ENCODE results near the gene SYT3.

Gene SYT3, protein sequence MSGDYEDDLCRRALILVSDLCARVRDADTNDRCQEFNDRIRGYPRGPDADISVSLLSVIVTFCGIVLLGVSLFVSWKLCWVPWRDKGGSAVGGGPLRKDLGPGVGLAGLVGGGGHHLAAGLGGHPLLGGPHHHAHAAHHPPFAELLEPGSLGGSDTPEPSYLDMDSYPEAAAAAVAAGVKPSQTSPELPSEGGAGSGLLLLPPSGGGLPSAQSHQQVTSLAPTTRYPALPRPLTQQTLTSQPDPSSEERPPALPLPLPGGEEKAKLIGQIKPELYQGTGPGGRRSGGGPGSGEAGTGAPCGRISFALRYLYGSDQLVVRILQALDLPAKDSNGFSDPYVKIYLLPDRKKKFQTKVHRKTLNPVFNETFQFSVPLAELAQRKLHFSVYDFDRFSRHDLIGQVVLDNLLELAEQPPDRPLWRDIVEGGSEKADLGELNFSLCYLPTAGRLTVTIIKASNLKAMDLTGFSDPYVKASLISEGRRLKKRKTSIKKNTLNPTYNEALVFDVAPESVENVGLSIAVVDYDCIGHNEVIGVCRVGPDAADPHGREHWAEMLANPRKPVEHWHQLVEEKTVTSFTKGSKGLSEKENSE

DNA sequence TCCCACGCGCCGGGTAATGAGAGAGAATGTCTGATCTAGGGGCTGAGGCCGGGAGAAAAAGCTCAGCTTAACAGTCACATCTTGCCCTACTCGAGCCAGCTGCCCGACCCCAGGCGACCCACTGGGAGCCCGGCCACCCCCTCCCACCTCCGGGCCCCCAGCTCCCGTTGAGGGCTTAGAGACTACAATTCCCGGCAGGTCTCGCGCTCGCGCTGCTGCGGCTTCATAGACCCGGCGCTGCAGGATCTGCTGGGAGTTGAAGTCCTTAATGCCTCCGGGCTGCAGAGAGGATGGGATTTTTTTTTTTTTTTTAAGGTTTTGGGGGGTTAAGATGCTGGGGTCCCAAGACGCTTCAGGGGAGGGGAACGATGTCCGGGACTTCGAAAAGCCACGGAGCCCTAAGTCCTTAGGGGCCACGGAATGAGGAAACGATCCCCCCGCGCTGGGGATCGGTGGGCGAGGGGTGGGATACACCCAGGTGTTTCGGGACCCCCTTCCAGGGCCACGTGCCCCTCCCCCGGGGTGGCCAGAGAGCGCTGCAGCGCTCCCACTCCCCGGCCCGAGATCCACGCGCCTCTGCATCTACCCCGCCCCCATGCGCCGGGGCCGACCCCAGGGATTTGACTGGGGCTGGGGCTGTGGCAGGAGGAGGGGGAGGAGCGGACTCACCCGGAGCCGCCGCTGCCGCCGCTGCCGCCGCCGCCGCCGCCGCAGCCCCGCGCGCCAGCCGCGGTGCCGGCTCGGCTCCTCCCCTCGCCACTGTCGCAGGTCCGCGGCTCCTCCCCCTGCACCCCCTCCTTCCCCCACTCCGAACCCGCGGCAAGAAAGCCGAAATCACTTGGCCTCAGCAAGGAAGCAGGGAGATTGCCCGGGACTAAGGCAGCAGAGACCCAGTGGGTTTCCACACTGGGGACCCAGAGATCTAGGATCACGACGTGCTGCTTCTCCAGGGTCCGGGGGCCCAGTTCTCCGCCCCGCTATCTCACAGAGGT lies at the start of gene SYT3:
SYT3 (minus strand) TSS at position 761 of the 992 bp plus-strand sequence. CDS start 2,470 bp downstream, outside the sequence.
- no peak within 1 kb of the TSS for H3K27ac ChIP-seq
- TF ChIP-seq, protein P1, sequence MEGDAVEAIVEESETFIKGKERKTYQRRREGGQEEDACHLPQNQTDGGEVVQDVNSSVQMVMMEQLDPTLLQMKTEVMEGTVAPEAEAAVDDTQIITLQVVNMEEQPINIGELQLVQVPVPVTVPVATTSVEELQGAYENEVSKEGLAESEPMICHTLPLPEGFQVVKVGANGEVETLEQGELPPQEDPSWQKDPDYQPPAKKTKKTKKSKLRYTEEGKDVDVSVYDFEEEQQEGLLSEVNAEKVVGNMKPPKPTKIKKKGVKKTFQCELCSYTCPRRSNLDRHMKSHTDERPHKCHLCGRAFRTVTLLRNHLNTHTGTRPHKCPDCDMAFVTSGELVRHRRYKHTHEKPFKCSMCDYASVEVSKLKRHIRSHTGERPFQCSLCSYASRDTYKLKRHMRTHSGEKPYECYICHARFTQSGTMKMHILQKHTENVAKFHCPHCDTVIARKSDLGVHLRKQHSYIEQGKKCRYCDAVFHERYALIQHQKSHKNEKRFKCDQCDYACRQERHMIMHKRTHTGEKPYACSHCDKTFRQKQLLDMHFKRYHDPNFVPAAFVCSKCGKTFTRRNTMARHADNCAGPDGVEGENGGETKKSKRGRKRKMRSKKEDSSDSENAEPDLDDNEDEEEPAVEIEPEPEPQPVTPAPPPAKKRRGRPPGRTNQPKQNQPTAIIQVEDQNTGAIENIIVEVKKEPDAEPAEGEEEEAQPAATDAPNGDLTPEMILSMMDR (conservative IDR thresholded peaks at IDR 0.05), result no peak
- no peak for TF ChIP-seq ZFX (IDR thresholded peaks at IDR 0.05)

DNA sequence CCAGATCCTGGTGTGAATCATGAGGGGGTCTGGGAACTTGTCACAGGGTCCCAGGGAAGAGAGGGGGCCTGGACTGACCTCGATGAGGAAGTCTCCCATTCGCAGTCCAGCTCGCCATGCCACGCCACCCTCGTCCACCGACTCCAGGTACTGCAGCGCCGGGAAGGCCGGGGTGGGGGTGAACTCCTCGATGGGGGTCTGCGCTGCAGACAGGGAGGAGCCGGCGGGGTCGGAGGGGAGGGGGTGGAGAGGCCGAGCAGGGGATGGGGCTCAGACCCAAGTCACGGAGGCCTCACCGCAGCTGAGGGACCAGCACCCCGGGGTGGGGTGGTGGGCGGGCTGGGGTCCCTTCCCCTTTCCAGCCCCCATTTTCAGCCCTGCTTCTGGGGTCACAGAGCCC lies 49.1 kb upstream of the SYT3 start:
- no peak for TF ChIP-seq ZFX (IDR thresholded peaks at IDR 0.05)
- TF ChIP-seq, protein P1 (conservative IDR thresholded peaks at IDR 0.05), result no peak
- H3K27ac ChIP-seq, result no peak overlapping the region

DNA sequence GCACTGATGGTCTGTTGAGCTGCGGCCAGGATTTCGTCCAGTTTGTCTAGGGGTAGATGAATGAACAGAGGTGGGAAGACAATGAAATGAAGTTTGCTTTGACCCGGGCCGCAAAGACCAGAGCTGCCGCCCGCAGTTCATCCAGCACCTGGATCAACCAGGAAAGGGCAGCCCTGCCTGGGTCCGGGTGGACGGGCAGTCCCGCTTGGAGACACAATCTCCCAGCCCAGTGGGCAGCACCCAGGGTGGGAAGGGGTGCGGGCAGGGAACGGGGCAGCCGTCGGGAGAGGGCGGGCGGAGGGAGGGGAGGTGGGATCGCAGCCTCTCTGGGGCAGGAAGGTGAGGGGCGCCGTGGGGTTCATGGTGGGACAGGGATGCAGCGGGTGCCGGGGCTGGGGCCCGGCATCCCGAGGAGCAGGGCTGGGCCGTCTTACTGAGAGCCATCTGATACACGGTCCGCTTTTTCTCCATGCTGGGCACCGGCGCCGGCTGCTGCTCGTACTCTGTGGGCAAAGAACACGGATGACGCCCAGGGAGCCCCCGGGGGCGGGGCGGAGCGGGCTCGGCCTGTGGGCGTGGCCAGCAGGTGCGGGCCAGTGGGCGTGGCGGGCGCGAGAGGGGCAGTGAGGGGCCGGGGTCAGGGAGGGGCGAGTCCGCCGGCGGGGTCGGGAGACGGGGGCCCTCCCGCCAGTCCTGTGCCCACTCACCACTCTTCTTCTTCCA lies 46.8 kb upstream of the SYT3 start:
- no peak overlapping the region for H3K27ac ChIP-seq
- TF ChIP-seq, protein P1 (conservative IDR thresholded peaks at IDR 0.05), result no peak
- TF ChIP-seq ZFX (IDR thresholded peaks at IDR 0.05), result no peak

DNA sequence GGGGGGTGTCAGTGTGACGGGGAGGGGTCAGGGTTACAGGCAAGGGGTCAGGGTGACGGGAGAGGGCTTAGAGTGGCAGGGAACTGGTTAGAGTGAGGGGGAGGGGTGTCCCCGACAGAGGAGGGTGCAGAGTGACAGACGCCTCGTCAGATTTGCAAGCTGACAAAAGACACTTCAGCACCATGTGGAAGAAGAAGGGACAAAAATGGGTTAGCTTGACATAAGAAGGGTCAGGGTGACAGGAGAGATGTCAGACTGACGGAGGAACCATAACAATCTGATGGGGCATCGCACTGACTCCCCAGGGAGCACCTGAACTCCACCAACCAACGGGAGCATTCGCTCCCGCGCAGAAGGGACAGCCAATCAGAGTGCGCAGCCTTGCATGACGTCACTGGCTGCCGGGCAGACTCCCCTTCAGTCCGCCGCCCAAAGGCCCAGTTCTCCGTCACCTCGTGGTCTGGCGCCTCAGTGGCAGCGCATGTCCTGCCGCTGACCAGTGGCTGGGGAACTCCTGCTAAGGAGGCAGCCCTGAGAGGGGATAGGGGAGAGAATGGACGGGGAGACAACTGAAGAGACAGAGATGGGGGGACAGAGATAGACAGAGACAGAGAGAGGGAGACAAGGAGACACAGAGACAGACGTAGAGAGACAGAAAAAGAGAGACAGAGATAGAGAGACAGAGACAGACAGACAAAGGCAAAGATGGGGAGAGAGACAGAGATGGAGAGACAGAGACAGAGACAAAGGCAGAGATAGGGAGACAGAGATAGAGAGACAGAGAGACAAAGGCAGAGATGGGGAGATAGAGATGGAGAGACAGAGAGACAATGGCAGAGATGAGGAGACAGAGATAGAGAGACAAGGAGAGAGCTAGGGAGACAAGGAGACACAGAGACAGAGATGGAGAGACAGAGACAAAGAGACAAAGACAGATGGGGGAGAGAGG lies 39.8 kb upstream of the SYT3 start:
- no peak for TF ChIP-seq ZFX (IDR thresholded peaks at IDR 0.05)
- TF ChIP-seq, protein P1 (conservative IDR thresholded peaks at IDR 0.05), result no peak
- no peak overlapping the region for H3K27ac ChIP-seq

DNA sequence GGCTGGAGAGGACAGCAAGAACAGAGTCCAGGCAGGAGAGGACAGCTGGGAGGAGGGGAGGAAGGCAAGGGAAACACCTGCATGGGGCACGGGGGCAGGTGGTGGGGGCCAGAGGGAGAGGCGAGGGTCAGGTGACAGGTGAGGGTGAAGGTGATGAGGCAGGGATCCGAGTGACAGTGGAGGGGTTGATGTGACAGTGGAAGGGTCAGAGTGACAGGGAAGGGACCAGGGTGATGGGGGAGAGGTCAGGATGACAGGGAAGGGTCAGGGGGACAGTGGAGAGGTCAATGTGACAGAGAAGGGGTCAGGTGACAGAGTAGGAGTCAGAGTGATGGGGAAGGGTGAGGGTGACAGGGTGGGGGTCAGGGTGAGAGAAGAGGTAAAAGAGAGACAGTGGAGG lies 38.6 kb upstream of the SYT3 start:
- no peak for TF ChIP-seq ZFX (IDR thresholded peaks at IDR 0.05)
- TF ChIP-seq, protein P1 (conservative IDR thresholded peaks at IDR 0.05), result no peak
- no peak overlapping the region for H3K27ac ChIP-seq

DNA sequence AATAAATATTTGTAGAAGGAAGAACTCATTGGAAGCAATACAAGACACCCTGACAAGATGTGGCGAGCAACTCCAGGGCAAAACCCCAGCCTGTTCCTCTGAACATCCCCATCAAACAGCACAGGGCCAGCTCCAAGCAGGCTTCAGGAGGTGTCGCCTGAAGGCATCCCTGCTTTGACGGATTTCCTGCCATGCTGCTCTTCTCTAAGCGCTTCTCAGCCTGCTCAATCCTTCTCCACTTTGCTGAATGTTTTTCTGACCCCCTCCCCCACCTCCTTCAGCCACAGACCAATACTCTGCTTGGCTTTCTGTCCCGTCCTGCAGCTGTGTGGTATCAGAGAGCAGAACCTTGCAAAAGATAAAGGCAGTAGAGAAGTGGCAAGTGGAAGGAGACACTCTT lies 38.0 kb upstream of the SYT3 start:
- no peak for TF ChIP-seq ZFX (IDR thresholded peaks at IDR 0.05)
- TF ChIP-seq, protein P1 (conservative IDR thresholded peaks at IDR 0.05), result no peak
- no peak overlapping the region for H3K27ac ChIP-seq

Measured in C4-2B (cell line).